Fibroblast of pulmonary artery (primary cell): Measurements from ENCODE around the gene NME7.
"Not testable (repeated sequence)": the region's sequence is repeated elsewhere in the genome, so short reads cannot be mapped to it uniquely, and the experiment has no call there.

Experiments
- DNase-seq: peaks from one replicate; pipeline ENCODE4 v3.0.0-alpha.2; 2010; ENCODE audit warnings: low read depth
- H3K4me3 ChIP-seq: replicated peaks from 2 replicates; pipeline ENCODE4 v1.5.1; 2011; ENCODE audit warnings: low read depth, mild to moderate bottlenecking, control low read depth, low read length, moderate library complexity
- CTCF ChIP-seq: IDR thresholded peaks from 2 replicates; pipeline ENCODE4 v1.5.1; 2011; ENCODE audit warnings: mild to moderate bottlenecking, control low read depth, low read length, inconsistent platforms; ENCODE audit errors: missing control alignments

NME7 gene

GRCh38 chr1:169367686-169368405 is at the start of gene NME7, which contains the start of gene BLZF1:
Gene NME7, minus strand, starts transcription at chr1:169367797. Its CDS starts 87 bp downstream, at chr1:169367710.
Gene BLZF1, plus strand, starts transcription at chr1:169368195. Its CDS starts 1,328 bp downstream, at chr1:169369523.
- peak; percentile 97 for DNase-seq
- peak within 1 kb of the TSS; percentile 74 for H3K4me3 ChIP-seq
- TF ChIP-seq CTCF = no peak

GRCh38 chr1:169414952-169415351 is 47.4 kb upstream of the NME7 start:
- no peak overlapping the region for H3K4me3 ChIP-seq
- no peak for TF ChIP-seq CTCF
- DNase-seq = no peak

- not testable (repeated sequence) for H3K4me3 ChIP-seq, DNase-seq
Measured at GRCh38 chr1:169408340-169408739, 40.7 kb upstream of the NME7 start.

GRCh38 chr1:169402578-169402977 is 35.0 kb upstream of the NME7 start:
- not testable (repeated sequence) for DNase-seq, H3K4me3 ChIP-seq

- H3K4me3 ChIP-seq = no peak overlapping the region
- no peak for TF ChIP-seq CTCF
- no peak for DNase-seq
Measured at GRCh38 chr1:169395955-169396354, 28.4 kb upstream of the NME7 start.

- no peak overlapping the region for H3K4me3 ChIP-seq
- no peak for TF ChIP-seq CTCF
- peak; percentile 43 for DNase-seq
Measured at GRCh38 chr1:169392406-169392805, 24.8 kb upstream of the NME7 start.

GRCh38 chr1:169390303-169390702 is 22.7 kb upstream of the NME7 start:
- TF ChIP-seq CTCF = no peak
- no peak overlapping the region for H3K4me3 ChIP-seq
- DNase-seq = no peak

- no peak for DNase-seq
- H3K4me3 ChIP-seq = no peak overlapping the region
- no peak for TF ChIP-seq CTCF
Measured at GRCh38 chr1:169387399-169387798, 19.8 kb upstream of the NME7 start.
